HG03354 (cell line): ENCODE results near the gene ST8SIA1.

ENCODE experiments used
- ATAC-seq: cut with Tn5 transposase; IDR thresholded peaks from one replicate; pipeline ENCODE4 v1.9.1; 2021; ENCODE audit warnings: mild to moderate bottlenecking; ENCODE audit not compliant: unreplicated experiment, poor library complexity, severe bottlenecking

The ST8SIA1 gene

GRCh38 chr12:22286569-22286968, 47.9 kb downstream of the ST8SIA1 start:
- no peak for ATAC-seq

GRCh38 chr12:22285846-22286245, 48.7 kb downstream of the ST8SIA1 start:
- no peak for ATAC-seq

- no peak for ATAC-seq
Observed at GRCh38 chr12:22284871-22285270, 49.6 kb downstream of the ST8SIA1 start.

- ATAC-seq: no peak
Observed at GRCh38 chr12:22283508-22283907, 51.0 kb downstream of the ST8SIA1 start.

GRCh38 chr12:22283006-22283506, 51.5 kb downstream of the ST8SIA1 start:
- ATAC-seq: no peak

GRCh38 chr12:22282283-22282682, 52.2 kb downstream of the ST8SIA1 start:
- ATAC-seq: no peak

GRCh38 chr12:22276867-22277266, 57.6 kb downstream of the ST8SIA1 start:
- ATAC-seq: no peak

GRCh38 chr12:22276313-22276712, 58.2 kb downstream of the ST8SIA1 start:
- no peak for ATAC-seq

- no peak for ATAC-seq
Observed at GRCh38 chr12:22275843-22276242, 58.7 kb downstream of the ST8SIA1 start.

GRCh38 chr12:22272335-22273151, 62.0 kb downstream of the ST8SIA1 start:
- no peak for ATAC-seq

- no peak for ATAC-seq
Observed at GRCh38 chr12:22271023-22271422, 63.5 kb downstream of the ST8SIA1 start.

GRCh38 chr12:22268973-22269372, 65.5 kb downstream of the ST8SIA1 start:
- ATAC-seq: no peak

- ATAC-seq: no peak
Observed at GRCh38 chr12:22268406-22268805, 66.1 kb downstream of the ST8SIA1 start.

- no peak for ATAC-seq
Observed at GRCh38 chr12:22266101-22266500, 68.4 kb downstream of the ST8SIA1 start.

- no peak for ATAC-seq
Observed at GRCh38 chr12:22264380-22264779, 70.1 kb downstream of the ST8SIA1 start.

GRCh38 chr12:22262309-22262708, 72.2 kb downstream of the ST8SIA1 start:
- ATAC-seq: no peak

GRCh38 chr12:22257100-22257499, 77.4 kb downstream of the ST8SIA1 start:
- ATAC-seq: no peak

GRCh38 chr12:22256605-22257004, 77.9 kb downstream of the ST8SIA1 start:
- no peak for ATAC-seq

GRCh38 chr12:22256041-22256441, 78.5 kb downstream of the ST8SIA1 start:
- ATAC-seq: no peak

GRCh38 chr12:22255097-22255496, 79.4 kb downstream of the ST8SIA1 start:
- ATAC-seq: no peak

GRCh38 chr12:22254478-22254877, 80.0 kb downstream of the ST8SIA1 start:
- ATAC-seq: no peak

- no peak for ATAC-seq
Observed at GRCh38 chr12:22252057-22252456, 82.5 kb downstream of the ST8SIA1 start.
